HT-29 (cell line): ENCODE results near the gene HRH4. TPM values are rescaled to one million over a fixed set of nuclear protein-coding genes. Genes with fewer than 3 reads are reported as not detected.

ENCODE experiments used
- DNase-seq: peaks from one replicate; pipeline ENCODE4 v3.0.0-alpha.2; 2015; ENCODE audit warnings: low spot score
- small RNA-seq: library from RNA; depleted of rRNA; stranded (forward); fragments of <200 nt; gene quantifications from one replicate; pipeline ENCODE3, GENCODE V24; 2014
- total RNA-seq: library from RNA; depleted of rRNA; stranded (reverse); fragments of >200 nt; shearing (Covaris generic); gene quantifications from 2 replicates; pipeline ENCODE4 v1.2.3, GENCODE V29; 2014; rRNA removed

HRH4 gene
- total RNA-seq, 1 experiment from 2014 or later, result not detected

DNA sequence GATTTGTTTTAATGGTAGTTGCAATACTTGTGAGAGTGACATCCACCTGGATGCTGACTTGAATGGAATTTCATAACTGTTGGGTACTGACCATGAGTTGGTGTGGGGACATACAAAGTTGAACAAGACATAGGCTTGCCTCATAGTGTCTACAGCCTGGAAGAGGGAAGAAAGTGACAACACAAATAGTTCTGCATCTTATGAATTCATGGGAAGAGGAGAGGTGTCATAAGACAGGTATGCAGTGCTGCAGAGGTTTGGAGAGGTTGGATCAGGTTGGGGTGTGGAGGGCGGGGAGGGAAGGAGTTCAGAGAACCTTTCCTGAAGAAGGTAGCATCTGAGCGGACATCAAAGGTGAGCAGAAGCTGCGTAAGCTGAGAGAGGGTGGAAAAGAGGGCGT, 44.0 kb downstream of the HRH4 start:
- DNase-seq, result no peak

DNA sequence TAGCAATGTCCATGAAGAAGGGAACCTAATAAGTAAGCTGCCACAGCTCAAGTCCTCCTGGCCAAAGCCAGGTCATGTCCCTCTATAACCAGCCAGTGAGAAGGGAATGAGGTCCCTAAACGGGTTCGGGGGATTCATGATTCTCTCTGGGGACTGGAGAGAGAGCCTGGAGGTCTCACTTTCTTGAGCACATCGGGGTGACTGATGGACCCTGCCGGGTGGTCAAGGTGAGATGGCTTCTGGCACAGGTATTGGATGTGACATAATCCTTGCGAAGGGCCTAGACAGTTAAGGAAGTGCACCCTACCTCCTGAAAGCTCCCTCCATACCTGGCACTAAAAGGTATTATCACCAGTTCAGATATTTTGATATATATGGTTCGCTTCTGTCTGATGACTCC, 45.7 kb downstream of the HRH4 start:
- DNase-seq, result no peak

DNA sequence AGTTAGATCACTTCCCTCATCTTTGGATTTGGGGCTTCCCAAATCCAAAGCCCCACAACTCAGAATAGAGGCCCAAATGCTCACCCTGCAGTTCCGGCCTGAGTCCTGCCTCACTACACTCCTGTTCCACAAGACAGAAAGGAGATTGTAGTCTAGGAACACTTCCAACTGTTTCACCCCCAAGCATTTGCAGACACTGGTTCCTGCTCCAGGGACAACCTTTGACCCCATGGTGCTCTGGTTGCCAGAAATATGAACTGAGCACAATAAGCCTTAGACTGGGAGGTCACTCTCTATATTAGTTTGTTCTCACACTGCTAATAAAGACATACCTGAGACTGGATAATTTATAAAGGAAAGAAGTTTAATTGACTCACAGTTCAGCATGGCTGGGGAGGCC, 49.0 kb downstream of the HRH4 start:
- DNase-seq, result no peak

DNA sequence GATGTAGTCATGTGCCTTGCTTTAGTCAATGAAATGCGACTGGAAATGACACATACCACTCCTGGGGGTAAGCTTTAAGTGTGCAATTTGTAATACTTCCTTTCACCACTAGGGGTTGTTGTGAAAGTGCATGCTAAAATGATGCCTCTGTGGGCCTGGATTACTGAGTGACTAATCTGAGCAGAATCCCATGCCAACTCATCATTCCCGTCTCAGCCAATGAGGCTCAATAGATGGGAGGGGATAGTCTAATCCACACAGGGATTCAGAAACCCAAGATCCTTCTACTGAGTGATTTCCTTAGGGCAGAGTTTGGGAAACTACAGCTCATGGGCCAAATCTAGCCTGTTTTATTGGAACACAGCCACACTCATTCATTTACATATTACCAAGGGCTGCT, 54.0 kb downstream of the HRH4 start:
- DNase-seq, result peak; percentile 35

DNA sequence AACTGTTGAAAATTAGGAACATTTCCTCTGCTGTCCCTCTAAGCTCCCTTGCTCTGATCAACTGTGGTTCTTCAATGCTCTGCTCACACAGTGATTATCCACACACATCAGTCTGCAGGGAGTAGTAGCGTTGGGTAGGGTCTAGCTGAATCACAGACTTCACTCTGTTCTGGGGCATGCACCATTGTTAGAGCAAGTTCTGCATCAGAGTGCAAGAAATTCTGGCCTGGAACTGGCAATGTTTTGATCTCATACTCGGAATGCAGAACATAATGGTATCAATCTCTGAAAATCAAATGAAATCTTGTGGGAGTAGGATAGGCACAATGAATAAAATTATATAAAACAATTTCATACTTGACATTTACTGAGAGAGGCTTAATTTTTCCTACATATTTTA, 55.3 kb downstream of the HRH4 start:
- no peak for DNase-seq

DNA sequence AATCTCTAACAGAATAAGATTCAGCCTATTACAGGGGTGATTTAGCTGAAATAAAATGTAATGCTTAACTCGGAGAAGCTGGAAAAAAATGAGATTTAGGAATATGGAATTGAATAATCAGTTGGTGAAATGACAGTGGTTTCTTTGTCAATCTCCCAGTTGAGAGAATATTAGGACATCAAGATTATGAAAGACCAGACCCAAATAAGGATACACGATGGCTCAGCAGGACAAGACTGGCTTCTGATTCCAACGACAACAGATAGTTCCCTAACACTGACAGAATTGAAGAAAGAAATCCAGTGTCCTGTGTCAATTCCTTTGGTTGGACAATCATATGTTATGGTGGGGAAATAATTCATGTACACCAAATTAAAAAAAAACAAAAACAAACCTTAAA, 55.8 kb downstream of the HRH4 start:
- DNase-seq, result no peak

DNA sequence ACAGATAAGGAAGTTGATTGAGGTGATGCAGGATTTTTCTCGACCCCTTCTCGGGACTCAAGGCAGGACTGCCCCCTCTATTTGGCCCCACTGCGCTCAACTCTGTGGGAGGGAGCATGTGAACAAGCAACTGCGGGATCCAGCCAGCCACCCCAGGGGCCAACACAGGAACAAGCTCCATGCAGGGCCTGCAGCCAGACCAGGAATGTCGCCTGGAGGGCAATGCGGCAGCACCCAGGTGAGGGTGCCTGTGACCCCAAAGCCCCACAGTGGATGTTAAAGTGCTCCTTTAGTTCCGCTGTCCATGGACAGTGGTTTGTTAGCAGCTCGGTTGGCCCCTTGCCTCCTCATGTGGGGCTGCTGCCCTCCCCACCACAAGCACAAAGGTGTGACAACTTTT, 57.1 kb downstream of the HRH4 start:
- DNase-seq, result no peak

DNA sequence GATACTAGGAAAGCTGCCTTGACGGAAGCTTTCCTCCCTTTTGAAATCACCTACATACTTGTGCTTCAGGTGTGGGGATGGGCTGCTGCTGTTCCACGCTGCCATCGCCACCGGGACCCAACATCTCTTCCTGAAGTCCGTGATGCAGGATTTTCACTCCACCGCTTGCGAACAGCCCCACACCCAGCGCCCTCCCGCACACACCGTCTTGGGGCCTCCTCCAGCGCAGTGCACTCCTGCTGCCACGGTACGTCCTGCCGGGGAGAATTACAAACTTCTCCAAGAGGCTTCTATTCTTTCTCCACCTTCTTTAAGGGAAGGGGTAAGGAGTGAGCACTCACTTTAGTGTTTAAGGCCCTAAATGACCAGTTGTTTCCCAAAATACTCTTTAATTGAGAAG, 58.2 kb downstream of the HRH4 start:
- DNase-seq, result no peak

Small RNA genes lying within 50 kb of the gene (small RNA-seq; reads per million reads assigned to genes)
- not detected for gene RF00019

Other genes starting within 250 kb of the HRH4 start
- 13.7 and 14.1 TPM in 2 replicates for gene OSBPL1A, start 62.8 kb upstream of the HRH4 start, total RNA-seq
- 5.2 and 6.1 TPM in 2 replicates for gene IMPACT, start 34.0 kb upstream of the HRH4 start, total RNA-seq